HEK293T (cell line): Measurements from ENCODE around the gene MANEA.

Source experiments
- ARNT ChIP-seq: fragments of 450-650 bp; IDR thresholded peaks from 2 replicates; pipeline ENCODE4 v1.6.1; 2017; ENCODE audit warnings: mild to moderate bottlenecking
- BHLHE40 ChIP-seq: fragments of 450-650 bp; IDR thresholded peaks from 2 replicates; pipeline ENCODE4 v1.6.1; 2016; ENCODE audit warnings: mild to moderate bottlenecking, moderate library complexity, borderline replicate concordance
- CTBP1 ChIP-seq: fragments of 450-650 bp; IDR thresholded peaks from 2 replicates; pipeline ENCODE4 v1.6.1; 2016; ENCODE audit warnings: borderline replicate concordance
- ELF4 ChIP-seq: fragments of 450-650 bp; IDR thresholded peaks from 2 replicates; pipeline ENCODE4 v1.6.1; 2017; ENCODE audit warnings: antibody characterized with exemption
- FOXA1 ChIP-seq: fragments of 450-650 bp; IDR thresholded peaks from 2 replicates; pipeline ENCODE4 v1.6.1; 2016; ENCODE audit warnings: mild to moderate bottlenecking
- HDGF ChIP-seq: fragments of 450-650 bp; IDR thresholded peaks from 2 replicates; pipeline ENCODE4 v1.6.1; 2017; ENCODE audit warnings: antibody characterized with exemption, borderline replicate concordance
- L3MBTL2 ChIP-seq: fragments of 450-650 bp; conservative IDR thresholded peaks from 2 replicates; pipeline ENCODE4 v1.6.1; 2016; ENCODE audit warnings: mild to moderate bottlenecking
- LEF1 ChIP-seq: fragments of 450-650 bp; IDR thresholded peaks from 2 replicates; pipeline ENCODE4 v1.6.1; 2017; ENCODE audit warnings: mild to moderate bottlenecking, borderline replicate concordance
- NFRKB ChIP-seq: fragments of 450-650 bp; IDR thresholded peaks from 2 replicates; pipeline ENCODE4 v1.6.1; 2016; ENCODE audit warnings: mild to moderate bottlenecking, moderate library complexity
- SP1 ChIP-seq: fragments of 450-650 bp; IDR thresholded peaks from 2 replicates; pipeline ENCODE4 v1.6.1; 2017
- SUZ12 ChIP-seq: fragments of 450-650 bp; IDR thresholded peaks from 2 replicates; pipeline ENCODE4 v1.6.1; 2016; ENCODE audit warnings: mild to moderate bottlenecking
- TARDBP ChIP-seq: fragments of 450-650 bp; IDR thresholded peaks from 2 replicates; pipeline ENCODE4 v1.6.1; 2016

DNA sequence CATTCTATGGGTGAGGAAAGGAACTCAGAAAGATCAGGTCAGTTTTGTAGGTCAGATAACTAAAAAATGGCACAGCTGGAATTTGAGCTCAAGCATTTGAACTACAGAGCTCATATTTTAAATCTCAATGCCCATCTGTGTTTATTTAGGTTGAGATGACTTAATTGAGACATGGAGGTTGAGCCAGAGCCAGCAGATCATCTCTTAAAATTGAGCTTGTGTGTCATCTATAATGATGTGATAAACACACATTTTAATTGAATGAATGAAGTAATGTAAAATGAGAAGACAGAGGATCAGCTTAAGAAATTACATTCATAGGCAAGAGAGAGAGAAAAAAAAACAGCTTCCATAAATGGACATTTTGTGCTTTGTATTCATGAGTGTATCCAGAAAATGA lies 3.7 kb downstream of the MANEA start:
- no peak for TF ChIP-seq TARDBP
- no peak for TF ChIP-seq SUZ12
- TF ChIP-seq FOXA1 = no peak
- no peak for TF ChIP-seq NFRKB
- no peak for TF ChIP-seq HDGF
- TF ChIP-seq ELF4 = no peak
- no peak for TF ChIP-seq SP1
- no peak for TF ChIP-seq LEF1
- no peak for TF ChIP-seq BHLHE40
- TF ChIP-seq ARNT = no peak
- no peak for TF ChIP-seq CTBP1
- TF ChIP-seq L3MBTL2 = no peak
